ENCODE measurements around the gene SLC44A2. TPM values are rescaled to one million over a fixed set of nuclear protein-coding genes. Genes with fewer than 3 reads are reported as not detected.
A peak's percentile ranks its signal among the peaks of the same experiment; 100 is the strongest.

The SLC44A2 gene
- total and polyA plus RNA-seq, 2 donors (not counting 1 experiment from before 2014, with no cell fraction given) = 91.3 to 173 TPM

GRCh38 chr19:10686661-10687517 lies 61.5 kb downstream of the SLC44A2 start:
- peak; percentile 30 to 64 for DNase-seq (ENCODE audit: low read depth in 2 of 2)
- no peak overlapping the region for H3K9ac ChIP-seq (ENCODE audit: insufficient read depth, low read length)
- H3K9me3 ChIP-seq (ENCODE audit: control insufficient read depth, insufficient read depth, low read depth, low read length) = no peaks in the 10 kb centered on the region
- peak overlapping the region; percentile 8 for H3K4me2 ChIP-seq (ENCODE audit: extremely low read depth, insufficient read depth, low read length)
- peaks cover 57% of the 10 kb centered on the region for H3K36me3 ChIP-seq (ENCODE audit: control insufficient read depth, insufficient read depth, low read length)
- H2AFZ ChIP-seq (ENCODE audit: low read length) = no peak overlapping the region
- no peaks in the 10 kb centered on the region for H3K27me3 ChIP-seq (ENCODE audit: control insufficient read depth, insufficient read depth, low read length)
- peaks cover 2% of the 10 kb centered on the region for H3K4me1 ChIP-seq (ENCODE audit: control insufficient read depth, extremely low read depth, insufficient read depth, low read length)
- TF ChIP-seq EZH2 (IDR thresholded peaks at IDR 0.05; ENCODE audit: low read length, missing control alignments) = no peak
- TF ChIP-seq, protein P1, sequence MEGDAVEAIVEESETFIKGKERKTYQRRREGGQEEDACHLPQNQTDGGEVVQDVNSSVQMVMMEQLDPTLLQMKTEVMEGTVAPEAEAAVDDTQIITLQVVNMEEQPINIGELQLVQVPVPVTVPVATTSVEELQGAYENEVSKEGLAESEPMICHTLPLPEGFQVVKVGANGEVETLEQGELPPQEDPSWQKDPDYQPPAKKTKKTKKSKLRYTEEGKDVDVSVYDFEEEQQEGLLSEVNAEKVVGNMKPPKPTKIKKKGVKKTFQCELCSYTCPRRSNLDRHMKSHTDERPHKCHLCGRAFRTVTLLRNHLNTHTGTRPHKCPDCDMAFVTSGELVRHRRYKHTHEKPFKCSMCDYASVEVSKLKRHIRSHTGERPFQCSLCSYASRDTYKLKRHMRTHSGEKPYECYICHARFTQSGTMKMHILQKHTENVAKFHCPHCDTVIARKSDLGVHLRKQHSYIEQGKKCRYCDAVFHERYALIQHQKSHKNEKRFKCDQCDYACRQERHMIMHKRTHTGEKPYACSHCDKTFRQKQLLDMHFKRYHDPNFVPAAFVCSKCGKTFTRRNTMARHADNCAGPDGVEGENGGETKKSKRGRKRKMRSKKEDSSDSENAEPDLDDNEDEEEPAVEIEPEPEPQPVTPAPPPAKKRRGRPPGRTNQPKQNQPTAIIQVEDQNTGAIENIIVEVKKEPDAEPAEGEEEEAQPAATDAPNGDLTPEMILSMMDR (conservative IDR thresholded peaks at IDR 0.05 in 1 of 2, IDR thresholded peaks at IDR 0.05 in 1 of 2; ENCODE audit: low read depth in 1 of 2, low read length in 2 of 2) = no peak
- H3K4me3 ChIP-seq (replicated peaks in 1 of 4; ENCODE audit: control extremely low read depth in 1 of 4, insufficient read depth in 1 of 4, low read depth in 3 of 4, low read length in 4 of 4) = no peak overlapping the region
- H3K79me2 ChIP-seq (ENCODE audit: control insufficient read depth, insufficient read depth, low read length) = peaks cover 12% of the 10 kb centered on the region
- H4K20me1 ChIP-seq (ENCODE audit: control insufficient read depth, extremely low read depth, insufficient read depth, low read length) = no peaks in the 10 kb centered on the region
- H3K27ac ChIP-seq (ENCODE audit: insufficient read depth, low read length) = peak overlapping the region; percentile 56

DNA sequence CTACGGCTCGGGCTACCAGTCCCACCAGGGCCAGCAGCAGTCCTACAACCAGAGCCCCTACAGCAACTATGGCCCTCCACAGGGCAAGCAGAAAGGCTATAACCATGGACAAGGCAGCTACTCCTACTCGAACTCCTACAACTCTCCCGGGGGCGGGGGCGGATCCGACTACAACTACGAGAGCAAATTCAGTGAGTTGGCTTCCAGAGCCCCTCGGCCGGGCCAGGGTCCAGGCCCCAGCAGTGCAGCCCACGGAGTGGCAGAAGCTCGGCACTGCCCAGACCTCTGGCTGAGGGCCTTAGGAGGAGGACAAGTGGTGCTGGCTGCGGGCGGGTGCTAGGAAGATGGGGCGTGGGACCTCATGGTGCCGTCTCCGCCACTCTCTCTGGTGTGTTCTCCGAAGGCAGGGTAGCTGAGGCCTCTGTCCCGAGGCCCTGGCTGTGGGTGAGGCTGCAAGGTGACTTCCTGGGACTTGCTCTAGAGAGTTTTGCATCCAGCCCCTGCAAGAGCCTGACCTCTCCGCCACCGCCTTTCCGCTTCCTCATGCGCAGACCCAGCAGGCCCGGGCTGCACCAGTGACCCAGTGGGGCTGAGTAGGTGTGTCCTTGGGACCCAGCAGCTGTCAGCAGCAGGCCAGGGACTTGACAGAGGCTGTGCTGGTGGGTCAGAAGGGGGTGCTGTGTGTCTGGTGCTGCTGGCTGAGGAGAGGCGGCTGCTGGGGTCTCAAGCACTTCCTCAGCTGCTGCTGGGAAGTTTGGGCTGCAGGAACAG lies 62.4 kb downstream of the SLC44A2 start:
- H3K27me3 ChIP-seq (ENCODE audit: control insufficient read depth, insufficient read depth, low read length) = no peaks in the 10 kb centered on the region
- H3K4me1 ChIP-seq (ENCODE audit: control insufficient read depth, extremely low read depth, insufficient read depth, low read length) = peaks cover 2% of the 10 kb centered on the region
- peaks cover 9% of the 10 kb centered on the region for H3K79me2 ChIP-seq (ENCODE audit: control insufficient read depth, insufficient read depth, low read length)
- no peak for DNase-seq (ENCODE audit: low read depth in 2 of 2)
- H3K4me2 ChIP-seq (ENCODE audit: extremely low read depth, insufficient read depth, low read length) = no peak overlapping the region
- peaks cover 2% of the 10 kb centered on the region for H4K20me1 ChIP-seq (ENCODE audit: control insufficient read depth, extremely low read depth, insufficient read depth, low read length)
- no peak overlapping the region for H2AFZ ChIP-seq (ENCODE audit: low read length)
- no peak overlapping the region for H3K9ac ChIP-seq (ENCODE audit: insufficient read depth, low read length)
- H3K36me3 ChIP-seq (ENCODE audit: control insufficient read depth, insufficient read depth, low read length) = peaks cover 52% of the 10 kb centered on the region
- no peak overlapping the region for H3K27ac ChIP-seq (ENCODE audit: insufficient read depth, low read length)
- H3K9me3 ChIP-seq (ENCODE audit: control insufficient read depth, insufficient read depth, low read depth, low read length) = no peaks in the 10 kb centered on the region
- TF ChIP-seq EZH2 (IDR thresholded peaks at IDR 0.05; ENCODE audit: low read length, missing control alignments) = no peak
- TF ChIP-seq, protein P1 (conservative IDR thresholded peaks at IDR 0.05 in 1 of 2, IDR thresholded peaks at IDR 0.05 in 1 of 2; ENCODE audit: low read depth in 1 of 2, low read length in 2 of 2) = no peak
- no peak overlapping the region for H3K4me3 ChIP-seq (replicated peaks in 1 of 4; ENCODE audit: control extremely low read depth in 1 of 4, insufficient read depth in 1 of 4, low read depth in 3 of 4, low read length in 4 of 4)

All from fibroblast of lung (primary cell).